Activated T-helper 1 cell treated with anti-CD3 and anti-CD28 coated beads, Interleukin-12 subunit alpha, Interleukin-12 subunit beta, Interleukin-2, Interleukin-4 antibody, amounts not matched to agents 30 ng/mL and 10 ng/mL and 1 ng/mL, durations not matched to agents 14 hours and 24 hours and 36 hours (primary cell): ENCODE measurements around the gene GFER. TPM values are rescaled to one million over a fixed set of nuclear protein-coding genes. Genes with fewer than 3 reads are reported as not detected.
"Not testable (repeated sequence)": the region's sequence is repeated elsewhere in the genome, so short reads cannot be mapped to it uniquely, and the experiment has no call there.

Experiments
- DNase-seq: peaks from one replicate; pipeline ENCODE4 v3.0.0; 2021; ENCODE audit warnings: low spot score
- H3K27ac Mint-ChIP-seq: one replicate; pipeline ENCODE4 v1.8.0; 2021; ENCODE audit warnings: mild to moderate bottlenecking, mixed read lengths
- H3K27me3 Mint-ChIP-seq: one replicate; pipeline ENCODE4 v1.8.0; 2022; ENCODE audit warnings: mild to moderate bottlenecking, moderate library complexity, mixed read lengths; ENCODE audit not compliant: insufficient read depth
- H3K36me3 Mint-ChIP-seq: one replicate; pipeline ENCODE4 v1.8.0; 2021; ENCODE audit warnings: low read depth, mixed read lengths
- H3K4me1 Mint-ChIP-seq: one replicate; pipeline ENCODE4 v1.8.0; 2021; ENCODE audit warnings: low read depth, mixed read lengths
- H3K4me3 Mint-ChIP-seq: one replicate; pipeline ENCODE4 v1.8.0; 2021; ENCODE audit warnings: mild to moderate bottlenecking, moderate library complexity, mixed read lengths
- H3K9me3 Mint-ChIP-seq: one replicate; pipeline ENCODE4 v1.8.0; 2021; ENCODE audit warnings: mixed read lengths
- intact Hi-C: fragments of 100-400 bp; cut with micrococcal nuclease; formaldehyde crosslinking; loops from one replicate; pipeline ENCODE4 v1.15.1; 2024
- total RNA-seq: library from RNA; stranded (reverse); gene quantifications from 2 replicates; pipeline ENCODE4 v1.2.3, GENCODE V29; 2022

Gene GFER
- total RNA-seq, 1 donor from 2014 or later = 46.2 TPM

DNA sequence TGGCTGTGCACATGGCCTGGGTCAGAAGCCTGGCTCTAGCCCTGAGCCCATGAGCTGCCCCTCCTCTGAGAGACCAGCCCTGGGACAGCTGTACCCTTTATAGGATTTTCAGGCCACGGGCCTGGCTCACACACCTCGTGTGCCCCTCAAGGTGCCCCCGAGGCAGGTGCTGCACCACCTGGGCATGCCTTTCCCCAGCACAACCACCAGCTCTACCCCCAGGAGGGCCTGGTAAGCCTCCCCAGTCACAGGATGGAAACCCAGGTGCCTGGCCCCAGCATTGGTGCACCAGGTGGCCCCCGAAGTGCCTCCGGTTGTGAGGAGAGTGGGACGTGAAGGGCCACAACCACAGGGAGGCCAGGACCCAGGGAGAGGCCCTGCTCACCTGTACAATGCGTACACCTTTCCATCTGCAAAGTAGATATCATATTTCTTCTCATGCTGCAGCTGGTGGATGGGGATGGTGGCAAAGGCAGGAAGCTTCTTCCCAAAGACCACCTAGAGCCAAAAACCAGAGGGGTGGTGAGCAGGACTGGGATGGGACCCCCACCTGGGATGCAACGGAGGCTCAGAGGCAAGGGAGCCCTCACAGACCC lies 19.3 kb downstream of the GFER start:
- no peak for DNase-seq
- no peaks in the 10 kb centered on the region for H3K27me3 Mint-ChIP-seq
- no peak overlapping the region for H3K27ac Mint-ChIP-seq
- no peaks in the 10 kb centered on the region for H3K9me3 Mint-ChIP-seq
- intact Hi-C loops = no loop called here
- H3K4me3 Mint-ChIP-seq = no peak overlapping the region
- peaks cover 14% of the 10 kb centered on the region for H3K4me1 Mint-ChIP-seq
- peaks cover 13% of the 10 kb centered on the region for H3K36me3 Mint-ChIP-seq

DNA sequence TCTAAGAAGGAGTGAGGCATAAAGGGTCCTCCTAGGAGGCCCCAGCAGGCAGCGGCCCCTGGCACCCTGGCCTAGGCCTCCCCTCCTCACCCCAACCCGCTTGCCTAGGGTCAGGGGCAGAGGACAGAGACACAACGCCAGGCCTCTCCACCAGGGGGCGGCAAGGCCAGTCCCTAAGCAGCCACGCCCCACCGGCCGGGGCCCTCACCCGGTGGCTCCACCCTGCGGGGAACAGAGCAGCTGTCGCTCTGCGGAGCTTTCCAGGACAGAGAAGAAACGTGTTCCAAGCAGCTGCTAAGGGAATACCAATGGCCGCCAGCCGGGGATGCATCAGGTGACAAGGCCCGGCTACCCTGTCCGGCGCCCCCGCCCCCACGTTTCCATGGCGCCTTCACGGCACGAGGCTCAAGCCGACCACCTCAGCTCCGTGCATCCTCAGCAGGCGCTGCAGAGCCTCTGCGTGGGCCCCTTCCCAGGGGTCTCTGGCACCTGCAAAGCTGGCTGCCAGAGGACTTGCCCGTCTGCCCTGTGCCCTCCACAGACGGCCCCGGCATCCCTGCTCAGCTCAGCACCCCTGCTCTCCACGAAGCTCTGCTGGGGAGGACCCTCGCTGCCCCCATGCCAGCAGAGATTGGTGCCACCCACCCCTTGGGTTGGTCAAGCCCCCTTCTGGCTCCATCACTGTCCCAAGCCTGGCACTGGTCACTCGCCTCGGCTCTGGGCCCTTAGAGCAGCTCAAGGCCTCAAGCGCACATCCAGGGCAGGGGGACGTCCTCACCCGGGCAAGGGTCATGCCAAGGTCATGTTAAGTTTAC lies 20.0 kb downstream of the GFER start:
- intact Hi-C loops = loop anchor here (1.0 kb wide), 2 partner anchors 8 to 136 kb away; no protein-coding TSS in a partner anchor

GRCh38 chr16:2004795-2005517 lies 21.0 kb downstream of the GFER start:
- no peaks in the 10 kb centered on the region for H3K27me3 Mint-ChIP-seq
- no peak for DNase-seq
- no peak overlapping the region for H3K4me3 Mint-ChIP-seq
- peaks cover 20% of the 10 kb centered on the region for H3K4me1 Mint-ChIP-seq
- H3K27ac Mint-ChIP-seq = no peak overlapping the region
- peaks cover 17% of the 10 kb centered on the region for H3K36me3 Mint-ChIP-seq
- intact Hi-C loops = loop anchor here (1.0 kb wide), 2 partner anchors 9 to 135 kb away; no protein-coding TSS in a partner anchor
- no peaks in the 10 kb centered on the region for H3K9me3 Mint-ChIP-seq

More for the DNA sequence above, 20.0 kb downstream of the GFER start:
- no peaks in the 10 kb centered on the region for H3K27me3 Mint-ChIP-seq
- no peak overlapping the region for H3K4me3 Mint-ChIP-seq
- H3K36me3 Mint-ChIP-seq = peaks cover 17% of the 10 kb centered on the region
- H3K4me1 Mint-ChIP-seq = peaks cover 19% of the 10 kb centered on the region
- no peaks in the 10 kb centered on the region for H3K9me3 Mint-ChIP-seq
- DNase-seq = peak; percentile 84
- no peak overlapping the region for H3K27ac Mint-ChIP-seq

DNA sequence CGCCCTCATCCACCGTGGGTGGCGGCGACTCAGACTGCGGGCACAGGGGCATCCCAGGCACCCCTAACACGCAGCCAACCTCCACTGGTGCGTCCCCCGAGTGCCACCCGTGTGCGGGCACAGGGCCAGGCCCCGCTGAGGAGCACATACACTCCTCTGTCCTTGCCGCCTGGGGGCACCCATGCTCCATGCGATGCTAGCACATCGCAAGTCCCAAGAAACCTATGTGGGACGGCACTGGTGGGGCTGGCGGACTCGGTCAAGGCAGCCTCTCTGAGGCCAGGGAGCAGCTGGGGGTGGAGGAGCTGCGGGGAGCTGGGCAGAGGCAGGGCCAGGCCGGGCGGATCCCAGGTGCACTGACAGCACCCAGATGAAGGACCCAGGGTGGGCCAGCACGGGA lies 21.7 kb downstream of the GFER start:
- peaks cover 21% of the 10 kb centered on the region for H3K36me3 Mint-ChIP-seq
- no peaks in the 10 kb centered on the region for H3K27me3 Mint-ChIP-seq
- peaks cover 26% of the 10 kb centered on the region for H3K4me1 Mint-ChIP-seq
- H3K9me3 Mint-ChIP-seq = no peaks in the 10 kb centered on the region
- H3K4me3 Mint-ChIP-seq = peak overlapping the region; percentile 68
- no peak for DNase-seq
- intact Hi-C loops = no loop called here
- H3K27ac Mint-ChIP-seq = no peak overlapping the region

- intact Hi-C loops = no loop called here
- DNase-seq = no peak
- H3K36me3 Mint-ChIP-seq = peaks cover 18% of the 10 kb centered on the region
- peak overlapping the region; percentile 44 for H3K27ac Mint-ChIP-seq
- no peak overlapping the region for H3K4me3 Mint-ChIP-seq
- no peaks in the 10 kb centered on the region for H3K27me3 Mint-ChIP-seq
- no peaks in the 10 kb centered on the region for H3K9me3 Mint-ChIP-seq
- peaks cover 26% of the 10 kb centered on the region for H3K4me1 Mint-ChIP-seq
These were observed 22.3 kb downstream of the GFER start for GRCh38 chr16:2006317-2006716.

- Mint-ChIP-seq H3K9me3 (no peaks in the 10 kb centered on the region), H3K27ac (peak overlapping the region; percentile 80), H3K4me3 (peak overlapping the region; percentile 91), H3K36me3 (peaks cover 17% of the 10 kb centered on the region), H3K27me3 (no peaks in the 10 kb centered on the region), H3K4me1 (peaks cover 26% of the 10 kb centered on the region)
- intact Hi-C loops = no loop called here
- DNase-seq = no peak
These were observed 23.3 kb downstream of the GFER start for GRCh38 chr16:2007081-2007836.

DNA sequence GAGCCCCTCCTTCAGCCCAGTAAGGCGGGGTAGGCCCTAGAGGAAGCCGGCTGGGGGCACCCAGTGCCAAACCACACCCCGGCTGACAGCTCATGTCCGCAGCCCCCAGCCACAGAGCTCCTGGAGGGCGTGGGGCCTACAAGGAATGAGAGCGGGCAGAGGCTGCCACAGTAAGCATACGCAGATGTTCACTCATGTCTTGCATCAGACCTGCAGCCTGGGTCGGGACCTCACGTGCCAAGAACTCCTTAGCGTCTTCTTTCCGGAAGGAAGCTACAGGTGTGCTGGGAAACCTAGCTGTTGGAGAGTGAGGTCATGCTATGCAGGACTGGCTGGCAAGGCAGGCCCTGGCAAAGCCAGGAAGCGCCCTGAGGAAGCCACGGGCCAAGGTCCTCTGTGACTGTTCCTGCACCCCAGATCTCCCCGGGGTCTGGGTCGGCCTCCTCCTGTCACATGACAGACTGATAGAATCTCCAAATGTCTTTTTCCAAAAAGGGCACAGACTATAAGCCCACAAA lies 24.1 kb downstream of the GFER start:
- H3K27me3 Mint-ChIP-seq = no peaks in the 10 kb centered on the region
- DNase-seq = no peak
- peak overlapping the region; percentile 86 for H3K27ac Mint-ChIP-seq
- H3K36me3 Mint-ChIP-seq = peaks cover 14% of the 10 kb centered on the region
- peaks cover 26% of the 10 kb centered on the region for H3K4me1 Mint-ChIP-seq
- H3K4me3 Mint-ChIP-seq = peak overlapping the region; percentile 91
- intact Hi-C loops = no loop called here
- no peaks in the 10 kb centered on the region for H3K9me3 Mint-ChIP-seq

- intact Hi-C loops = loop anchor here (1.0 kb wide), 3 partner anchors 15 to 39 kb away; partner anchors contain the start of genes NTHL1 and TSC2
- peaks cover 26% of the 10 kb centered on the region for H3K4me1 Mint-ChIP-seq
- peak overlapping the region; percentile 86 for H3K27ac Mint-ChIP-seq
- H3K36me3 Mint-ChIP-seq = peaks cover 14% of the 10 kb centered on the region
- no peaks in the 10 kb centered on the region for H3K27me3 Mint-ChIP-seq
- H3K4me3 Mint-ChIP-seq = peak overlapping the region; percentile 91
- DNase-seq = no peak
- no peaks in the 10 kb centered on the region for H3K9me3 Mint-ChIP-seq
These were observed 24.7 kb downstream of the GFER start for GRCh38 chr16:2008631-2009163.

GRCh38 chr16:2009164-2009711 lies 25.2 kb downstream of the GFER start:
- intact Hi-C loops = loop anchor here (1.0 kb wide), 3 partner anchors 14 to 38 kb away; partner anchors contain the start of genes NTHL1 and TSC2
- no peak for DNase-seq
- Mint-ChIP-seq H3K36me3 (peaks cover 14% of the 10 kb centered on the region), H3K27me3 (no peaks in the 10 kb centered on the region), H3K4me3 (peak overlapping the region; percentile 91), H3K27ac (peak overlapping the region; percentile 86), H3K9me3 (no peaks in the 10 kb centered on the region), H3K4me1 (peaks cover 26% of the 10 kb centered on the region)

DNA sequence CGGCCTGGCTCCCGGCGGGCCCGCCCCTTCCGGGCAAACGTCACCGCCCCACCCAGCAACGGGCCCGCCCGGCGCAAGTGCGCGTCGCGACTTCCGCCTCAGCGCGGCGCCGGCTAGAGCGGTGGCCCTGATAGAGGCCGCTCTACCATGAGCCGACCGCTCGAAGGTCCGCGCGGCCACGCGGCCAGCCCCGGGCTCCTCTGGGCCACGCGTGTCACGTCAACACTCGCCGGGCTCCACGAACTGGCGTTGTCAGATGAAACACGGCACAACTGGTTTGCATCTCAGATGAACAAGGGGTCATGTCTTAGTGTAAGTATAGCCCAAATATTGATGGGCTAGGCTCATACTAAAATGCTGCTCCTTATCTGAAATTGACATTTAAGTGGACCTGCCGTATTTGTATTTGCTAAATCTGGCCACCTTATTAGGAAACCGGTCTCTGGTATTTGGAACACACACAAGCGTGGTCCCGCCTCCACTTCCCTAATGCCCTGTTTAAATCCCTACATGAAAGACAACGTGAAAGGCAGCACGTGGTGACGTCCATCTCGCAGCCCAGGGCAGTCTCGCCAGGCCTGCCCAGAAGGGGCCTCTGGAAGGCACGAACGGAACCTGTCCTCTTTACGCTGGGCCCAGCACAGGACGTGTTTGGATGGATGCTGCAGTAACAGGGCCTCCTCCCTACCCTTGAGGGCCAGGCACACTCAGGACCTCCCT lies 26.0 kb downstream of the GFER start, which contains the start of gene ZNF598:
Gene ZNF598 (minus strand): TSS at position 31 of the 720 bp plus-strand sequence.
- no peaks in the 10 kb centered on the region for H3K27me3 Mint-ChIP-seq
- peaks cover 14% of the 10 kb centered on the region for H3K36me3 Mint-ChIP-seq
- peak within 1 kb of the TSS; percentile 92 for H3K4me3 Mint-ChIP-seq
- H3K9me3 Mint-ChIP-seq = no peaks in the 10 kb centered on the region
- peak; percentile 77 for DNase-seq
- intact Hi-C loops = loop anchor here (1.0 kb wide), 3 partner anchors 13 to 37 kb away; partner anchors contain the start of genes NTHL1 and TSC2
- peaks cover 26% of the 10 kb centered on the region for H3K4me1 Mint-ChIP-seq
- peak within 1 kb of the TSS; percentile 87 for H3K27ac Mint-ChIP-seq

GRCh38 chr16:2011726-2012125 lies 27.7 kb downstream of the GFER start:
- Mint-ChIP-seq H3K4me1 (peaks cover 22% of the 10 kb centered on the region), H3K36me3 (peaks cover 14% of the 10 kb centered on the region)
- DNase-seq, H3K27ac Mint-ChIP-seq, H3K9me3 Mint-ChIP-seq, H3K27me3 Mint-ChIP-seq, H3K4me3 Mint-ChIP-seq, intact Hi-C loops: not testable (repeated sequence)
